Fibroblast of mammary gland (primary cell): ENCODE data around the gene AGFG1.

Source experiments
- DNase-seq: peaks from one replicate; pipeline ENCODE4 v3.0.0-alpha.2; 2010; ENCODE audit warnings: low read depth
- H3K4me3 ChIP-seq: 2 replicates; pipeline ENCODE4 v1.5.1; 2011; ENCODE audit warnings: low read depth, mild to moderate bottlenecking, low read length, moderate library complexity; ENCODE audit not compliant: control insufficient read depth
- CTCF ChIP-seq: conservative IDR thresholded peaks from 2 replicates; pipeline ENCODE4 v1.5.1; 2011; ENCODE audit warnings: low read depth, low read length, inconsistent platforms; ENCODE audit not compliant: control insufficient read depth, insufficient read depth

The AGFG1 gene

GRCh38 chr2:227566012-227566411 lies 94.1 kb downstream of the AGFG1 start:
- TF ChIP-seq CTCF, result no peak
- H3K4me3 ChIP-seq, result no peak overlapping the region
- DNase-seq, result no peak

GRCh38 chr2:227568852-227569169 lies 96.9 kb downstream of the AGFG1 start:
- H3K4me3 ChIP-seq, result no peak overlapping the region
- no peak for TF ChIP-seq CTCF
- DNase-seq, result no peak

GRCh38 chr2:227570615-227571014 lies 98.7 kb downstream of the AGFG1 start:
- no peak for TF ChIP-seq CTCF
- H3K4me3 ChIP-seq, result no peak overlapping the region
- no peak for DNase-seq

GRCh38 chr2:227576110-227576509 lies 104.2 kb downstream of the AGFG1 start:
- no peak overlapping the region for H3K4me3 ChIP-seq
- DNase-seq, result no peak
- no peak for TF ChIP-seq CTCF

GRCh38 chr2:227576812-227577211 lies 104.9 kb downstream of the AGFG1 start:
- no peak for TF ChIP-seq CTCF
- no peak for DNase-seq
- no peak overlapping the region for H3K4me3 ChIP-seq

- no peak for DNase-seq
- no peak overlapping the region for H3K4me3 ChIP-seq
- TF ChIP-seq CTCF, result no peak
Observed at GRCh38 chr2:227577555-227577954, 105.6 kb downstream of the AGFG1 start.

- TF ChIP-seq CTCF, result no peak
- H3K4me3 ChIP-seq, result no peak overlapping the region
- DNase-seq, result no peak
Observed at GRCh38 chr2:227578642-227579041, 106.7 kb downstream of the AGFG1 start.
